ENCODE measurements around the gene CYB5R2. TPM values are rescaled to one million over a fixed set of nuclear protein-coding genes. Genes with fewer than 3 reads are reported as not detected.
A peak's percentile ranks its signal among the peaks of the same experiment; 100 is the strongest.

Gene CYB5R2
- total and polyA plus RNA-seq, 8 donors: 4.1 to 18.3 (median 10.3) TPM; not detected in 1

DNA sequence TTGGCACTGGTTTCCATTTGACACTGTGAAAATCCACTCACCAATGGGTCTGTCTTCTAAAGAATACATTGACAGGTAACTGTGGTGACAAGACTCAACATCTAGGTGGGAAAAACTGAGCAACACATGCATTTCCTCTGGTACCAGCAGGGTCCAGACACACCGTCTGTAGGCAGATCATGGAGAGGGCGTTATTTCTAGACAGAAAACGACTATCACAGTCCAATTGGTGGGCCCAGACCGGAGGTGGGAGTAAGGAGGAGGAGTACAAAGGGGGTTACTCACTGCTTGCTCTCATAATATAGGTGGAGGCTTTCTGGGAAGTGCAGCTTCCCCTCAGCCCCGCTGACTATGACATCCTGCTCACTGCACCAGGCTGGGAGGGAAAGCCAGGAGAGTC, 23.1 kb upstream of the CYB5R2 start:
- 71 to 81% (median 76%) methylated on average over 5 of the region's 5 CpGs for WGBS, 5 donors
- no peaks in the 10 kb centered on the region for H3K36me3 ChIP-seq
- intact Hi-C loops (cut with DNase I; ENCODE audit: low total_unique reads): loop anchor here (10.0 kb wide), 1 partner anchor 132 kb away; no protein-coding TSS in a partner anchor
- no peak for DNase-seq
- H3K27me3 ChIP-seq: peaks cover 0 to 4% (median 0%) of the 10 kb centered on the region in 3 donors
- H3K4me3 ChIP-seq: no peak overlapping the region
- no peaks in the 10 kb centered on the region for H3K9me3 ChIP-seq
- TF ChIP-seq POLR2AphosphoS5 (IDR thresholded peaks at IDR 0.05) (no peak), CTCF (IDR thresholded peaks at IDR 0.05) (no peak), EP300 (IDR thresholded peaks at IDR 0.05) (no peak), POLR2A (IDR thresholded peaks at IDR 0.05) (no peak)
- no peak overlapping the region for H3K27ac ChIP-seq
- H3K4me1 ChIP-seq: peaks cover 0 to 6% (median 3%) of the 10 kb centered on the region in 4 donors

GRCh38 chr11:7694235-7694634, 20.9 kb upstream of the CYB5R2 start:
- no peak for TF ChIP-seq POLR2AphosphoS5 (IDR thresholded peaks at IDR 0.05)
- H3K27me3 ChIP-seq: peaks cover 0 to 4% (median 0%) of the 10 kb centered on the region in 3 donors
- H3K4me3 ChIP-seq: peak overlapping the region in 1 of 4 donors; percentile 10
- no peaks in the 10 kb centered on the region for H3K36me3 ChIP-seq
- intact Hi-C loops (cut with DNase I; ENCODE audit: low total_unique reads): loop anchor here (10.0 kb wide), 1 partner anchor 129 kb away; no protein-coding TSS in a partner anchor
- 66 to 81% (median 70%) methylated on average over 3 of the region's 3 CpGs for WGBS, 5 donors
- no peaks in the 10 kb centered on the region for H3K9me3 ChIP-seq
- H3K4me1 ChIP-seq: peaks cover 0 to 6% (median 3%) of the 10 kb centered on the region in 4 donors
- H3K27ac ChIP-seq: no peak overlapping the region
- no peak for DNase-seq

DNA sequence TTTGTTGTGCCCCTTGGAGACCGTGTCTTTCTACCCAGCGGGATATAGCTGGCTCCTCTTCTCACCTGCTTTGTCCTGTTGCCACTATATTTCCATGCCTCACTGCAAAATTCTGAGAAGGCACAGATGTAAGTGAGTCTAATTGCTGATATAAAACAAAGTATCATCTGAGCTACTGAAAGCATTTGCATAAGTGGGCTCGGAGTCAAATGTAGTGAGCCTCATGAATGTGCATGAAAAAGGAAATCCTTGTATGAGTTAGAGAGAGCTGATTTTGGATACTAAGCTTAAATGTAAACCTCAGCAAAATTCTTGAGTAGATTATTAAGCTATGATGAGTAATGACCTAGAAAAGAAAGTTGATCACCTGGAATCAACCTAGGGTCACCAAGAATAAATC, 19.1 kb upstream of the CYB5R2 start:
- Histone ChIP-seq H3K36me3 (no peaks in the 10 kb centered on the region), H3K27me3 (no peaks in the 10 kb centered on the region), H3K4me3 (no peak overlapping the region), H3K4me1 (peaks cover 0 to 6% (median 3%) of the 10 kb centered on the region in 4 donors), H3K9me3 (no peaks in the 10 kb centered on the region), H3K27ac (no peak overlapping the region)
- TF ChIP-seq EP300 (IDR thresholded peaks at IDR 0.05) (no peak), POLR2A (IDR thresholded peaks at IDR 0.05) (no peak), POLR2AphosphoS5 (IDR thresholded peaks at IDR 0.05) (no peak), CTCF (IDR thresholded peaks at IDR 0.05) (no peak)
- no peak for DNase-seq
- WGBS, 5 donors: 77 to 87% (median 81%) methylated on average over 3 of the region's 3 CpGs
- intact Hi-C loops (cut with DNase I; ENCODE audit: low total_unique reads): loop anchor here (10.0 kb wide), 1 partner anchor 128 kb away; no protein-coding TSS in a partner anchor

DNA sequence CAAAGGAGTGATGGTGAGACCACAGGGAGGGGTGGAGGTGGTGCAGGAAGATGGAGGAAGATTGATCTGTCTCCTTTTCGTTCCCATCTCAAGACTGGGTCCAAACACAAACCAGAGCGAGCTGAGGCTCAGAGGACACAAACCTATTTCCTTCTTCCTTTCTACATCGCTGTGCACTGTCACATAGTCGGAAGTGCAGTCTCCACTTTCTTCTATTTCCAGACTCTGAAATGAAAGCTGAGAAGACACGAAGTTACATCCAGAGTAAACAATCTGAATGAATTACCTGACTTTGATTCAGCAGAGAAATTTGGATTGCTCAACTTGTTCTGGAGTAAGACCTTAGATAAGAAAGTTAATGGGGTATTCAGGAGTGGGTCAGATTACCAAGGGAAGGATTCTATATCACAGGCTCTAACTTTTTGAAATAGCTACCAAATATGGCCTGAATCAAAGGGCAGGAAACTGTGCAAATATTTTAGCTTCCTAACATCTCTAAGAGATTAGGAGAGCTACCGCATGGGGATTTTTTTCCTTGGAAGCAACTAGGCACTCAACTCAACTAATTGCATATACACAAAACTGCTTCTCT, 18.6 kb upstream of the CYB5R2 start:
- DNase-seq: no peak
- Histone ChIP-seq H3K9me3 (no peaks in the 10 kb centered on the region), H3K27ac (no peak overlapping the region), H3K4me1 (peaks cover 0 to 6% (median 3%) of the 10 kb centered on the region in 4 donors), H3K4me3 (no peak overlapping the region), H3K36me3 (no peaks in the 10 kb centered on the region), H3K27me3 (no peaks in the 10 kb centered on the region)
- 34 to 54% (median 48%) methylated on average over 6 of the region's 6 CpGs for WGBS, 5 donors
- TF ChIP-seq CTCF (IDR thresholded peaks at IDR 0.05): no peak
- no peak for TF ChIP-seq POLR2A (IDR thresholded peaks at IDR 0.05)
- TF ChIP-seq EP300 (IDR thresholded peaks at IDR 0.05): no peak
- no peak for TF ChIP-seq POLR2AphosphoS5 (IDR thresholded peaks at IDR 0.05)
- intact Hi-C loops (cut with DNase I; ENCODE audit: low total_unique reads): loop anchor here (10.0 kb wide), 1 partner anchor 127 kb away; no protein-coding TSS in a partner anchor

DNA sequence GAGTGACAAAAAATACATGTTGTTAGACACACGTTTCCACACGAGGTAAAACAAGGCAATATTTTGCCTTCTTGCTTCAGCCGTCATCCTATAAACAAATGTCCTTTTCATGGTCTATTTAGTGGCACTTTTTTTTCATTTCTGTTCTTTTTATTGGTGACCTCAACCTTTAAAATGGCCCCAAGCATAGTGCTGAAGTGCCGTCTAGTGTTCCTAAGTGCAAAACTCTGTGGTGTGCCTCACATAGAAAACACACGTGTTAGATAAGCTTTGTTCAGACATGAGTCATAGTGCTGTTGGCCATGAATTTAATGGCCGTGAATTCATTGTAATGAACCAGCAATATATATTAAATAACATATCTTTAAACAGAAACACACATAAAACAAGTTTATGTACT, 17.3 kb upstream of the CYB5R2 start:
- intact Hi-C loops (cut with DNase I; ENCODE audit: low total_unique reads): loop anchor here (10.0 kb wide), 1 partner anchor 126 kb away; no protein-coding TSS in a partner anchor
- no peaks in the 10 kb centered on the region for H3K9me3 ChIP-seq
- WGBS, 5 donors: 35 to 60% (median 48%) methylated on average over 5 to 6 of the region's 6 CpGs

More for the DNA sequence above, 17.3 kb upstream of the CYB5R2 start:
- no peak for DNase-seq
- no peak overlapping the region for H3K4me3 ChIP-seq
- H3K27ac ChIP-seq: no peak overlapping the region
- no peaks in the 10 kb centered on the region for H3K27me3 ChIP-seq
- H3K4me1 ChIP-seq: peaks cover 0 to 6% (median 3%) of the 10 kb centered on the region in 4 donors
- TF ChIP-seq POLR2AphosphoS5 (IDR thresholded peaks at IDR 0.05): no peak
- TF ChIP-seq CTCF (IDR thresholded peaks at IDR 0.05): peak in 1 of 7 experiments; percentile 34
- H3K36me3 ChIP-seq: no peaks in the 10 kb centered on the region

Data from stomach (tissue), 9 donors.